Amniotic stem cell (primary cell): ENCODE data around the gene HOXA3.

Experiments
- DNase-seq: peaks from one replicate; lab custom pipeline; 2025; lab: John Stamatoyannopoulos, UW

The HOXA3 gene

DNA sequence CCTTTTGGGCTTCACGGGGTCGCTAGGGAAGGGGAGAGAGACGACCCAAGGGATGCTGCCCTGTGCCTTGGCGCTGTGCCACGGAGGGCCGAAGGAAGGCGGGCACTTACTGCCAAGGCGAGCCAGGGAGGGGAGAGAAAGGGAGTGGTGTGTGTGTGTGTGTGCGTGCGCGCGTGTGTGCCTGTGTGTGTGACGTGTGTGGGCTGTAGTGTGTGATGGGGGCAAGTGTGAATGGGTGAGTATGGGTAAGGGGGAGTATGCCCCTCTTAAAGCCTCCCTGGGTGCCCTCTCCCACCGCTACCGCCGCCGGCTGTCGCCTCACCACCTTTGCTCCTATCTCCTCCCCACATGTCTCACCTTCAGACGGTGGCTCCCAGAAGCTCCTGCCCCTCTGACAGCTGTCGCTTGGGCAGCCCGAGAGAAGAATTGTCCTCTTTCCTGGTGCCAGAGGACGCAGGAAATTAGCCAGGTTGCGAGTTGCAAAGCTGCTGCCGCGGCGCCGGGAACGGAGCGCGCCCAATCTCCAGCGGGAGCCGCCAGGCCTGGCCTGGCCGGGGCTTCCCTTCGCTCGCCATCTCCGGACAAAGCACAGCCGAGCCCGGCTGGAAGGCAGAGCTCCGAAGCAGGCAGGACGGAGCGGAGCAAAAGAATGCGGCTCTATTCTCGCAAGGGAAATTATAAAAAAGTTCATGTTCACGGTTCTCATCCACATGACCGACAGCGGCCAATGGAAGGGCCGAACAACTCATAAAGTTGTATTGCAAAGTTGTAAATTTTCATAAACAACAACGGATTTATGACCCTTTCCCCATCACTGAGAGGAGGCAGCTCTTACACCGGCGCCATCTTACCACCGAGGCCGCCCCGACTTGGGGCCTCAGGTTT lies at the start of gene HOXA3:
TSS of gene HOXA3 (minus strand) at position 653 of the 885 bp plus-strand sequence. CDS start 41,943 bp downstream, outside the sequence.
- no peak for DNase-seq

DNA sequence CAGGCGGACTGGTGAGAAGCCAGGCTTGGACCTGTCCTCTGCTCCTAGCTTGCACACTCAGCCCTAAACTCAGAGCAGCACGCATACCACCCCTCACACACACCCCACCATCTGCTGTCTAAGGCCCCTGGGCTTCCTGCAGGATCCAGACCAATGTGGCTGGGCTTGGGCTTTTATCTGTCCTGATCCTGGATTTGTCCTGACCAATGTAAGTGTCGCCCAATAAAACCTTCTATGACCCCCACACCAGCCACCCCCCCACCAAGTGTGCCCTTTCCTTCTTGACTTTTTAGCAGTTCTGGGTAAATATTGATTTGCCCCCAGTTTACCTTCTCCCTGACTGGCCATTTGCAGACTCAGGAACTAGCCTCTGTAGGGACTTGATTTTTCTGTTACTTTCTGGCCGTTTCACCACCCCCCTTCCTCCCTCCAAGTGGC lies 49.2 kb upstream of the HOXA3 start:
- DNase-seq: no peak

DNA sequence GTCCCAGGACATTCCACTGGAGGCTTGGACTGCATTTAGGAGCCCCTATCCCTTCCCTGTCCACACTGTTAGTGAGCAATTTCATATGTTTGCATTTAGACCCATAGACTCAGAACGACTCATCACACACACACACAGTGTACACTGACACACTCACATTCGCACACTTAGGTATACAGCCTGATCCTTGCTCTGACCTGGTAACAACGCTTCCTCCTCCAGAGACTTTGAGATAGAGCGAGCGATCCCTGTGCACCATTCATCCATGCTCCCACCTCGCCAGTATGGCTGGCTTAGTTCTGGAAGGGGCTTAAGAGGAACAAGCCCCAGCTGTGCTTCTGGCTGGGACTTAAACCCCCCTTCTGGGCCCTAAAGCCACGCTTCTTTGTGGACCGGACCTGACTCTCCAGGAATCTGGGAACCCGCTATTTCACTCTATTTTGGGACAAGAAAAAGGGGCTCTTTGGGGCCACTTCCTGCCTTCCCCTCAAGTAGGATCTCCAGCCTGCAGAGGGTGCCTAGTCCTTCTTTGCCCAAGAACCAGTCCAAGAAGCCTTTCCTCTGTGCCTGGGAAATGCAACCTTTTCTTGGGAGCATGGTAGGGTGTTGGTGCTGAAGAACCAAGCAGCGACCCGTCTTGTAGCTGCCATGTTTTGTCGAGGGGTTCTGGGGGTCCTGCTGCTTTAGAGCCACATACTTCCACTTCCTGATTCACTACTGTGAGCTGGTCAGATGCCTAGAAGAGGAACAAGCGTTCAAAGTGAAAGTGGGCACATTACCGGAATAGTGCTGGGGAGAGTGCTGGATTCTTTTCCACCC lies 48.6 kb upstream of the HOXA3 start:
- DNase-seq: no peak

GRCh38 chr7:27199849-27200760 lies 47.7 kb upstream of the HOXA3 start, which contains the start of gene HOXA13:
Gene HOXA13, minus strand, starts transcription at chr7:27200091. Its CDS starts 14 bp downstream, at chr7:27200077.
- DNase-seq: no peak

- DNase-seq: no peak
These were observed 46.8 kb upstream of the HOXA3 start for GRCh38 chr7:27198871-27199801.

GRCh38 chr7:27198138-27198841 lies 45.9 kb upstream of the HOXA3 start:
- no peak for DNase-seq

- no peak for DNase-seq
These were observed 45.0 kb upstream of the HOXA3 start for GRCh38 chr7:27197137-27198042.

- peak; percentile 46 for DNase-seq
These were observed 43.9 kb upstream of the HOXA3 start for GRCh38 chr7:27196287-27196767.

GRCh38 chr7:27194686-27195379 lies 42.5 kb upstream of the HOXA3 start:
- DNase-seq: no peak

GRCh38 chr7:27194002-27194352 lies 41.6 kb upstream of the HOXA3 start:
- DNase-seq: no peak

GRCh38 chr7:27193335-27194001 lies 41.1 kb upstream of the HOXA3 start:
- DNase-seq: no peak

- DNase-seq: no peak
These were observed 40.4 kb upstream of the HOXA3 start for GRCh38 chr7:27192546-27193334.

DNA sequence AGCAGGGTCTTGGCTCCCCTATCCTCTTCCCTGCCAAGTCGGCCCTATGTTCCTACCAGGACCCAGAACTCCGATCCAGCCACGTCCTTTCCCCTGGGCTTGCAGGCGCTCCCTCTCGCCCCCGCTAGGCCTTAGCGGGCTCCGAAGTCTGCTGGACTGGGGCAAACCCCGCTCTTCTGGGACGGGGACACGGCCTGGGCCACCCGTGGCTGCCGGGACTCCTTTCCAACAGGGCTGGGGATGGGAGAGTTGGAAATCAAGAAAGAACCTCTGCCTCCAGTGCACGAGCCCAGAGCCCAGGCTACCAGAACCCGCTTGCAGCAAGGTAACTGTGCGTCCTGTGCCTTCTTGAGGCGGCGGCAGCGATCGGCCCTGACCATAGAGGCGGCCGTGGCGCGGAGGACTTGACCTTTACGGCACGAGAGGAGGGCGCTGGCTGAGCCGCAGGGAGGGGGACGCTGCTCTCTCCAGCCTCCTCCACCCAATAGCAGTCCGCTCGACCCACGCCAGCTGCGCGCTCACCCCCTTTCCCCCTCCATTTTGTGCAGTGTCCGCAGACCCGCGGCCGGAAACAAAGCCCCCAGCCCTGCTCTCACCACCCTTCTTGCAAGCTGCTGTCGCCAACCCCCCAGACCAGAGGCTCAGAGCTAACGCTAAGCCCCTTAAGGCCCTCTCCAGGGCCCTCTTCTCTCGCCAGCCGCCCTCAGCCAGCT lies 39.6 kb upstream of the HOXA3 start:
- DNase-seq: no peak

DNA sequence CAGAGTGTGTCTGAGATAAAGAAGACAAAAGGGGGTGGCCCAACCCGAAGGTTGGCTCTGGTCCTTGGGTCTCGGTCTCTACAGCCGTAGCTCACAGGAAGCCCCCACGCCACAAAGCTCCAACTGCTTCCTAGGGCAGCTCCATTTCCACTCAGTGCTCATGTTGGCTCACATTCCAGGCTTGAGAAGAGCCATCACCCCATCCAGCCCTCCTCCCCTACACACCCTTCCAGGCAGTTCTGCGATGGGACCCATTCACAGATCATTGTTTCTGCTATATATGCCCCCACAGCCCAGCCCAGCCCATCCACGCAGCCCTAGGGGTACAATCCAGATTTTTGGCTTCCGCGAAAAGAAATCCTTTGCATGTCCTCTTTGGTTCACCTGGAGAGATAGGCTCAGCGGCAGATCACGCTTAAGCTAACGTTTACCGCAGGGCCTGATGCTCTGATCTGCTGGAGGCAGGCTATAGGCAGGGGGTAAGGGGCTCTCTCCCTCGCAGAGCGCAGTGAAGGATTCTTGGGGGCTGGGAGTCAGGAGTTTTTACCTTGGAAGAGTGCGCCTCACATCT lies 38.9 kb upstream of the HOXA3 start:
- no peak for DNase-seq

GRCh38 chr7:27189997-27190748 lies 37.8 kb upstream of the HOXA3 start:
- no peak for DNase-seq
